SK-N-SH treated with all-trans-retinoic acid at 6 μM for 48 hours (cell line): ENCODE data around the gene GDF11.

Experiments
- ARNTL ChIP-seq: fragments of 450-650 bp; formaldehyde crosslinking; IDR thresholded peaks from 2 replicates; pipeline ENCODE4 v1.5.0; 2020; ENCODE audit warnings: low read depth, mild to moderate bottlenecking, moderate library complexity, borderline replicate concordance
- BACH2 ChIP-seq: fragments of 250-450 bp; sonication (Bioruptor Pico); IDR thresholded peaks from 2 replicates; pipeline ENCODE4 v1.9.0; 2021; ENCODE audit warnings: mild to moderate bottlenecking, borderline replicate concordance
- CREB5 ChIP-seq: fragments of 250-450 bp; sonication (Bioruptor Pico); IDR thresholded peaks from 2 replicates; pipeline ENCODE4 v1.5.1; 2020; ENCODE audit warnings: low read depth, mild to moderate bottlenecking, moderate library complexity
- CSDC2 ChIP-seq: fragments of 250-450 bp; sonication (Bioruptor Pico); IDR thresholded peaks from 2 replicates; pipeline ENCODE4 v1.5.0; 2020; ENCODE audit warnings: mild to moderate bottlenecking, moderate library complexity
- GLIS3 ChIP-seq: fragments of 250-450 bp; sonication (Bioruptor Pico); IDR thresholded peaks from 2 replicates; pipeline ENCODE4 v1.5.0; 2020; ENCODE audit warnings: mild to moderate bottlenecking, moderate library complexity
- OSR1 ChIP-seq: fragments of 250-450 bp; sonication (Bioruptor Pico); IDR thresholded peaks from 2 replicates; pipeline ENCODE4 v1.8.0; 2022; ENCODE audit warnings: moderate library complexity, mild to moderate bottlenecking, inconsistent platforms
- PATZ1 ChIP-seq: fragments of 250-450 bp; sonication (Bioruptor Pico); IDR thresholded peaks from 2 replicates; pipeline ENCODE4 v1.8.0; 2020; ENCODE audit warnings: mild to moderate bottlenecking, moderate library complexity, borderline replicate concordance
- SNAI2 ChIP-seq: fragments of 250-450 bp; sonication (Bioruptor Pico); IDR thresholded peaks from 2 replicates; pipeline ENCODE4 v1.5.0; 2020; ENCODE audit warnings: mild to moderate bottlenecking, moderate library complexity
- TCF4 ChIP-seq: fragments of 250-450 bp; sonication (Bioruptor Pico); IDR thresholded peaks from 2 replicates; pipeline ENCODE4 v1.8.0; 2021; ENCODE audit warnings: mild to moderate bottlenecking, moderate library complexity, borderline replicate concordance
- TSHZ2 ChIP-seq: fragments of 250-450 bp; sonication (Bioruptor Pico); IDR thresholded peaks from 2 replicates; pipeline ENCODE4 v1.5.0; 2020; ENCODE audit warnings: mild to moderate bottlenecking, moderate library complexity
- ZFP30 ChIP-seq: fragments of 450-650 bp; formaldehyde crosslinking; IDR thresholded peaks from 2 replicates; pipeline ENCODE4 v1.5.0; 2022; ENCODE audit warnings: mild to moderate bottlenecking, moderate library complexity
- ZNF565 ChIP-seq: fragments of 450-650 bp; formaldehyde crosslinking; conservative IDR thresholded peaks from 2 replicates; pipeline ENCODE4 v1.5.0; 2020; ENCODE audit warnings: low read depth, mild to moderate bottlenecking, moderate library complexity
- ZNF70 ChIP-seq: fragments of 450-650 bp; formaldehyde crosslinking; IDR thresholded peaks from 2 replicates; pipeline ENCODE4 v1.5.0; 2020; ENCODE audit warnings: mild to moderate bottlenecking, moderate library complexity
- TF ChIP-seq, protein P1 (sequence below): fragments of 250-450 bp; sonication (Bioruptor Pico); IDR thresholded peaks from 2 replicates; pipeline ENCODE4 v1.5.1; 2021; ENCODE audit warnings: mild to moderate bottlenecking, moderate library complexity

DNA sequence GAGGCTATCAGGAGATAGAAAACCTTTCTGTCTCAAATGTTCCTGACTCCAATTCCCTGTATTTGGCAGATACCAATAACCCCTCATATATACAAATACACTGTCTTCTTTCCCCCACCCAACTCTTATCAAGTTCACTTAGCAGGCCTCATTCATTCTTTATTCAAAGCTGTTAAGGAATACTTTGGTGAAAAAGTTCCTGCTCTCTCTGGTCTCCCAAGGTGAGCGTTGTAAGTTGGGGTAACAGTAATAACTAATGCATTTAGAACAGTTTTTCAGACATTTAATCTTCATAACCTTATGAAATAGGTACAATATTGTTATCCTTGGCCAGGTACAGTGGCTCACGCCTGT, 3.9 kb upstream of the GDF11 start:
- TF ChIP-seq TCF4 (CRISPR knock-in tag) (no peak), CSDC2 (CRISPR knock-in tag) (no peak), CREB5 (CRISPR knock-in tag) (no peak), SNAI2 (CRISPR knock-in tag) (no peak), BACH2 (CRISPR knock-in tag) (no peak), PATZ1 (no peak), ZNF565 (CRISPR knock-in tag) (no peak), GLIS3 (CRISPR knock-in tag) (no peak), ARNTL (no peak), ZFP30 (CRISPR knock-in tag) (no peak), OSR1 (CRISPR knock-in tag) (no peak), ZNF70 (CRISPR knock-in tag) (no peak), TSHZ2 (CRISPR knock-in tag) (no peak)
- TF ChIP-seq, protein P1, sequence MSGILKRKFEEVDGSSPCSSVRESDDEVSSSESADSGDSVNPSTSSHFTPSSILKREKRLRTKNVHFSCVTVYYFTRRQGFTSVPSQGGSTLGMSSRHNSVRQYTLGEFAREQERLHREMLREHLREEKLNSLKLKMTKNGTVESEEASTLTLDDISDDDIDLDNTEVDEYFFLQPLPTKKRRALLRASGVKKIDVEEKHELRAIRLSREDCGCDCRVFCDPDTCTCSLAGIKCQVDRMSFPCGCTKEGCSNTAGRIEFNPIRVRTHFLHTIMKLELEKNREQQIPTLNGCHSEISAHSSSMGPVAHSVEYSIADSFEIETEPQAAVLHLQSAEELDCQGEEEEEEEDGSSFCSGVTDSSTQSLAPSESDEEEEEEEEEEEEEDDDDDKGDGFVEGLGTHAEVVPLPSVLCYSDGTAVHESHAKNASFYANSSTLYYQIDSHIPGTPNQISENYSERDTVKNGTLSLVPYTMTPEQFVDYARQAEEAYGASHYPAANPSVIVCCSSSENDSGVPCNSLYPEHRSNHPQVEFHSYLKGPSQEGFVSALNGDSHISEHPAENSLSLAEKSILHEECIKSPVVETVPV (CRISPR knock-in tag) = no peak
